Caco-2 (cell line): ENCODE data around the gene RAB35. TPM values are rescaled to one million over a fixed set of nuclear protein-coding genes. Genes with fewer than 3 reads are reported as not detected.

Source experiments
- BruUV-seq: library from RNA; stranded (reverse); fragments of 400-500 nt; replicated peaks from 2 replicates; lab custom pipeline; 2021; lab: Mats Ljungman, UMichigan
- CTCF ChIA-PET: fragments of 300-600 bp; sonication (Branson Sonifier 250); formaldehyde crosslinking; loops from one replicate; lab custom pipeline; 2022; ENCODE audit warnings: antibody characterized with exemption; lab: Charles Lee
- POLR2A ChIA-PET: fragments of 300-600 bp; sonication (Branson Sonifier 250); formaldehyde crosslinking; loops from one replicate; lab custom pipeline; 2022; ENCODE audit warnings: antibody characterized with exemption; lab: Charles Lee
- DNase-seq, 2 experiments: peaks; one replicate each; pipeline versions ENCODE4 v3.0.0 to v3.0.0-alpha.2; 2020 to 2022
- H3K27me3 ChIP-seq: replicated peaks from 2 replicates; pipeline ENCODE4 v1.6.0; 2011; ENCODE audit warnings: low read length; ENCODE audit not compliant: control insufficient read depth, insufficient read depth
- H3K36me3 ChIP-seq: 2 replicates; pipeline ENCODE4 v1.5.1; 2011; ENCODE audit warnings: low read length; ENCODE audit not compliant: control insufficient read depth, insufficient read depth
- H3K4me1 ChIP-seq: fragments of 250-450 bp; sonication (Bioruptor Pico); 2 replicates; pipeline ENCODE4 v1.5.1; 2020; ENCODE audit warnings: mild to moderate bottlenecking
- H3K4me3 ChIP-seq: 2 replicates; pipeline ENCODE4 v1.5.1; 2011; ENCODE audit warnings: low read depth, mild to moderate bottlenecking, control low read depth, low read length
- H3K9me3 ChIP-seq: fragments of 250-450 bp; sonication (Bioruptor Pico); 2 replicates; pipeline ENCODE4 v1.5.1; 2020; ENCODE audit warnings: mild to moderate bottlenecking, moderate library complexity
- H3K27ac Mint-ChIP-seq: one replicate; pipeline ENCODE4 v1.8.0; 2022; ENCODE audit warnings: mixed read lengths; ENCODE audit not compliant: unreplicated experiment
- H3K27me3 Mint-ChIP-seq: one replicate; pipeline ENCODE4 v1.8.0; 2022; ENCODE audit warnings: mixed read lengths; ENCODE audit not compliant: insufficient read depth, unreplicated experiment
- H3K36me3 Mint-ChIP-seq: one replicate; pipeline ENCODE4 v1.8.0; 2022; ENCODE audit warnings: mild to moderate bottlenecking, mixed read lengths; ENCODE audit not compliant: insufficient read depth, unreplicated experiment
- H3K4me1 Mint-ChIP-seq: one replicate; pipeline ENCODE4 v1.8.0; 2022; ENCODE audit warnings: low read depth, mixed read lengths; ENCODE audit not compliant: unreplicated experiment
- H3K4me3 Mint-ChIP-seq: one replicate; pipeline ENCODE4 v1.8.0; 2022; ENCODE audit warnings: mild to moderate bottlenecking, moderate library complexity, mixed read lengths; ENCODE audit not compliant: unreplicated experiment
- H3K9me3 Mint-ChIP-seq: one replicate; pipeline ENCODE4 v1.8.0; 2022; ENCODE audit warnings: mixed read lengths; ENCODE audit not compliant: unreplicated experiment
- CTCF ChIP-seq, 2 experiments: fragments of 200-600 bp in 1 of 2; IDR thresholded peaks; 1 replicate in 1 of 2; 2 replicates in 1 of 2; pipeline versions ENCODE4 v1.5.1 to v1.8.0; 2011 to 2022; ENCODE audit warnings: antibody characterized with exemption in 1 of 2, control low read depth in 1 of 2, inconsistent platforms in 1 of 2, low read depth in 1 of 2, low read length in 1 of 2, mild to moderate bottlenecking in 1 of 2, moderate library complexity in 1 of 2; ENCODE audit not compliant: insufficient read depth in 1 of 2, severe bottlenecking in 1 of 2, unreplicated experiment in 1 of 2
- intact Hi-C: fragments of 100-400 bp; cut with micrococcal nuclease; formaldehyde crosslinking; loops from one replicate; pipeline ENCODE4 v1.10.0; 2022; ENCODE audit not compliant: unreplicated experiment
- total RNA-seq: library from RNA; stranded (reverse); gene quantifications from 2 replicates; pipeline ENCODE4 v1.2.3, GENCODE V29; 2022

Gene RAB35
- total RNA-seq, 1 experiment from 2014 or later = 72.0 TPM

GRCh38 chr12:120116792-120117651 lies 469 bp upstream of the RAB35 start:
- POLR2A ChIA-PET = interaction anchor here (0.5 to 2.6 kb wide), 10 partner anchors 8 to 346 kb away, joined by 3 to 36 read pairs (median 6); partner anchors contain the start of genes RNU4-1, RNU4-2, RPLP0 and SIRT4
- peaks cover 68% of the 10 kb centered on the region for H3K36me3 Mint-ChIP-seq
- DNase-seq = peak; percentile 96 to 99
- peaks cover 24% of the 10 kb centered on the region for H3K4me1 Mint-ChIP-seq
- Histone ChIP-seq H3K36me3 (peaks cover 2% of the 10 kb centered on the region; the same call in 1 of the 2 replicates), H3K9me3 (no peaks in the 10 kb centered on the region), H3K27me3 (no peaks in the 10 kb centered on the region), H3K4me1 (peaks cover 26% of the 10 kb centered on the region), H3K4me3 (peak overlapping the region; percentile 86)
- CTCF ChIA-PET = interaction anchor here (0.5 to 2.2 kb wide), 5 partner anchors 13 to 200 kb away, joined by 3 to 11 read pairs (median 4); no protein-coding TSS in a partner anchor
- no peak for TF ChIP-seq CTCF (IDR thresholded peaks at IDR 0.05; ENCODE audit: insufficient read depth in 1 of 2, low read depth in 1 of 2, low read length in 1 of 2, severe bottlenecking in 1 of 2, unreplicated experiment in 1 of 2)
- no TSS peak for BruUV-seq
- H3K27me3 Mint-ChIP-seq = no peaks in the 10 kb centered on the region
- H3K4me3 Mint-ChIP-seq = peak overlapping the region; percentile 84
- peak overlapping the region; percentile 92 for H3K27ac Mint-ChIP-seq
- no peaks in the 10 kb centered on the region for H3K9me3 Mint-ChIP-seq
- intact Hi-C loops = loop anchor here (1.0 kb wide), 1 partner anchor 12 kb away; no protein-coding TSS in a partner anchor

- Mint-ChIP-seq H3K27ac (peak overlapping the region; percentile 87), H3K9me3 (no peaks in the 10 kb centered on the region), H3K4me3 (peak overlapping the region; percentile 84), H3K27me3 (no peaks in the 10 kb centered on the region), H3K36me3 (peaks cover 77% of the 10 kb centered on the region), H3K4me1 (peaks cover 24% of the 10 kb centered on the region)
- no peaks in the 10 kb centered on the region for H3K9me3 ChIP-seq
- H3K36me3 ChIP-seq = peaks cover 2% of the 10 kb centered on the region; the same call in 1 of the 2 replicates
- ChIA-PET CTCF (interaction anchor here (2.2 kb wide), 1 partner anchor 112 kb away, joined by 9 read pairs; no protein-coding TSS in a partner anchor), POLR2A (interaction anchor here (0.7 to 2.6 kb wide), 5 partner anchors 8 to 176 kb away, joined by 6 to 36 read pairs (median 11); partner anchors contain the start of genes RNU4-1, RNU4-2 and RPLP0)
- BruUV-seq = TSS peak; percentile 72
- DNase-seq = peak; percentile 51 to 68
- H3K4me1 ChIP-seq = peaks cover 26% of the 10 kb centered on the region
- no peak for TF ChIP-seq CTCF (IDR thresholded peaks at IDR 0.05; ENCODE audit: insufficient read depth in 1 of 2, low read depth in 1 of 2, low read length in 1 of 2, severe bottlenecking in 1 of 2, unreplicated experiment in 1 of 2)
- intact Hi-C loops = loop anchor here (1.0 kb wide), 1 partner anchor 11 kb away; no protein-coding TSS in a partner anchor
- no peaks in the 10 kb centered on the region for H3K27me3 ChIP-seq
- H3K4me3 ChIP-seq = peak overlapping the region; percentile 86
Measured at GRCh38 chr12:120115692-120116440, 687 bp downstream of the RAB35 start.

- Mint-ChIP-seq H3K9me3 (no peaks in the 10 kb centered on the region), H3K27me3 (no peaks in the 10 kb centered on the region), H3K4me1 (peaks cover 24% of the 10 kb centered on the region), H3K27ac (peak overlapping the region; percentile 87), H3K4me3 (peak overlapping the region; percentile 84), H3K36me3 (peaks cover 85% of the 10 kb centered on the region)
- intact Hi-C loops = no loop called here
- Histone ChIP-seq H3K9me3 (no peaks in the 10 kb centered on the region), H3K27me3 (no peaks in the 10 kb centered on the region), H3K4me1 (peaks cover 26% of the 10 kb centered on the region), H3K36me3 (peaks cover 2% of the 10 kb centered on the region; the same call in 1 of the 2 replicates), H3K4me3 (no peak overlapping the region)
- no TSS peak for BruUV-seq
- TF ChIP-seq CTCF (IDR thresholded peaks at IDR 0.05; ENCODE audit: insufficient read depth in 1 of 2, low read depth in 1 of 2, low read length in 1 of 2, severe bottlenecking in 1 of 2, unreplicated experiment in 1 of 2) = no peak
- ChIA-PET CTCF (no interaction called here), POLR2A (interaction anchor here (2.1 kb wide), 1 partner anchor 28 kb away, joined by 6 read pairs; no protein-coding TSS in a partner anchor)
- DNase-seq = no peak
Measured at GRCh38 chr12:120115066-120115465, 1.5 kb downstream of the RAB35 start.
